ENCODE results near the gene TMEM132C. TPM values are rescaled to one million over a fixed set of nuclear protein-coding genes. Genes with fewer than 3 reads are reported as not detected.

Gene TMEM132C
- total RNA-seq, 6 experiments from 2014 or later = not detected

- H3K9me3 Mint-ChIP-seq = peaks cover 55% of the 10 kb centered on the region
- no peak overlapping the region for H3K4me3 Mint-ChIP-seq
- DNase-seq = no peak
- H3K4me1 Mint-ChIP-seq (ENCODE audit: low read depth) = no peaks in the 10 kb centered on the region
- H3K27me3 Mint-ChIP-seq (ENCODE audit: insufficient read depth) = no peaks in the 10 kb centered on the region; the same call in 1 of the 2 replicates
- no peak overlapping the region for H3K27ac Mint-ChIP-seq
- TF ChIP-seq, protein P1, sequence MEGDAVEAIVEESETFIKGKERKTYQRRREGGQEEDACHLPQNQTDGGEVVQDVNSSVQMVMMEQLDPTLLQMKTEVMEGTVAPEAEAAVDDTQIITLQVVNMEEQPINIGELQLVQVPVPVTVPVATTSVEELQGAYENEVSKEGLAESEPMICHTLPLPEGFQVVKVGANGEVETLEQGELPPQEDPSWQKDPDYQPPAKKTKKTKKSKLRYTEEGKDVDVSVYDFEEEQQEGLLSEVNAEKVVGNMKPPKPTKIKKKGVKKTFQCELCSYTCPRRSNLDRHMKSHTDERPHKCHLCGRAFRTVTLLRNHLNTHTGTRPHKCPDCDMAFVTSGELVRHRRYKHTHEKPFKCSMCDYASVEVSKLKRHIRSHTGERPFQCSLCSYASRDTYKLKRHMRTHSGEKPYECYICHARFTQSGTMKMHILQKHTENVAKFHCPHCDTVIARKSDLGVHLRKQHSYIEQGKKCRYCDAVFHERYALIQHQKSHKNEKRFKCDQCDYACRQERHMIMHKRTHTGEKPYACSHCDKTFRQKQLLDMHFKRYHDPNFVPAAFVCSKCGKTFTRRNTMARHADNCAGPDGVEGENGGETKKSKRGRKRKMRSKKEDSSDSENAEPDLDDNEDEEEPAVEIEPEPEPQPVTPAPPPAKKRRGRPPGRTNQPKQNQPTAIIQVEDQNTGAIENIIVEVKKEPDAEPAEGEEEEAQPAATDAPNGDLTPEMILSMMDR (IDR thresholded peaks at IDR 0.05) = no peak
- H3K36me3 Mint-ChIP-seq (ENCODE audit: low read depth) = 0 out of 2 replicates have a peak, but pooled peaks cover 4% of the 10 kb centered on the region
These were observed 200.9 kb downstream of the TMEM132C start for GRCh38 chr12:128467882-128468281.

- DNase-seq = no peak
- Mint-ChIP-seq H3K4me3 (no peak overlapping the region), H3K9me3 (peaks cover 59% of the 10 kb centered on the region), H3K4me1 (ENCODE audit: low read depth) (no peaks in the 10 kb centered on the region), H3K27me3 (ENCODE audit: insufficient read depth) (no peaks in the 10 kb centered on the region; the same call in 1 of the 2 replicates), H3K36me3 (ENCODE audit: low read depth) (peaks cover 12% of the 10 kb centered on the region), H3K27ac (no peak overlapping the region)
- TF ChIP-seq, protein P1 (IDR thresholded peaks at IDR 0.05) = no peak
These were observed 202.0 kb downstream of the TMEM132C start for GRCh38 chr12:128468926-128469325.

DNA sequence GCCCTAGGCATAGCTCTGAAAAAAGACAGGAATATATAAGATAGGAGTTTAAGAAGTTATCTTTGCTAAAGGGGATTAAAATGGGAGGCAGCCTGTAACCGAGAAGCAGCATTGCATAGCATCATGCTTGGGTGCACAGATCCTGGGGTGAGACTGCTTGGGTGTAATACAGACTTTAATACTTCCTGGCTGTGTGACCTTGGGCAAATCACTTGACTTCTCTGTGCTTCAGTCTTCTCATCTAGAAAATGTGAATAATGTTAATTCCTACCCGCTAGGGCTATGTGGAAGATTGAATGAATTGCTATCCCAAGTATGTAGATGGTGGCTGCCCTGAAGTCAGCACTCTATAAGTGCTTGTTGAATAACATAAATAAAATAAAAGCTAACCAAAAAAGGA lies 204.5 kb downstream of the TMEM132C start:
- Mint-ChIP-seq H3K27me3 (ENCODE audit: insufficient read depth) (no peaks in the 10 kb centered on the region), H3K4me1 (ENCODE audit: low read depth) (no peaks in the 10 kb centered on the region), H3K36me3 (ENCODE audit: low read depth) (peaks cover 12% of the 10 kb centered on the region), H3K4me3 (no peak overlapping the region), H3K27ac (no peak overlapping the region), H3K9me3 (peaks cover 53% of the 10 kb centered on the region)
- DNase-seq = no peak
- TF ChIP-seq, protein P1 (IDR thresholded peaks at IDR 0.05) = no peak

GRCh38 chr12:128474916-128475315 lies 207.9 kb downstream of the TMEM132C start:
- DNase-seq = no peak
- H3K9me3 Mint-ChIP-seq = peaks cover 58% of the 10 kb centered on the region
- peaks cover 11% of the 10 kb centered on the region for H3K36me3 Mint-ChIP-seq (ENCODE audit: low read depth)
- TF ChIP-seq, protein P1 (IDR thresholded peaks at IDR 0.05) = no peak
- H3K27ac Mint-ChIP-seq = no peak overlapping the region
- H3K4me1 Mint-ChIP-seq (ENCODE audit: low read depth) = no peaks in the 10 kb centered on the region
- no peaks in the 10 kb centered on the region for H3K27me3 Mint-ChIP-seq (ENCODE audit: insufficient read depth)
- no peak overlapping the region for H3K4me3 Mint-ChIP-seq

GRCh38 chr12:128476266-128476665 lies 209.3 kb downstream of the TMEM132C start:
- Mint-ChIP-seq H3K9me3 (peaks cover 62% of the 10 kb centered on the region), H3K4me1 (ENCODE audit: low read depth) (no peaks in the 10 kb centered on the region), H3K36me3 (ENCODE audit: low read depth) (peaks cover 12% of the 10 kb centered on the region), H3K27ac (no peak overlapping the region), H3K27me3 (ENCODE audit: insufficient read depth) (no peaks in the 10 kb centered on the region; the same call in 1 of the 2 replicates), H3K4me3 (no peak overlapping the region)
- TF ChIP-seq, protein P1 (IDR thresholded peaks at IDR 0.05) = no peak
- DNase-seq = no peak

Data from HFFc6 (cell line).